ENCODE results near the gene CAPZB.

CAPZB gene

DNA sequence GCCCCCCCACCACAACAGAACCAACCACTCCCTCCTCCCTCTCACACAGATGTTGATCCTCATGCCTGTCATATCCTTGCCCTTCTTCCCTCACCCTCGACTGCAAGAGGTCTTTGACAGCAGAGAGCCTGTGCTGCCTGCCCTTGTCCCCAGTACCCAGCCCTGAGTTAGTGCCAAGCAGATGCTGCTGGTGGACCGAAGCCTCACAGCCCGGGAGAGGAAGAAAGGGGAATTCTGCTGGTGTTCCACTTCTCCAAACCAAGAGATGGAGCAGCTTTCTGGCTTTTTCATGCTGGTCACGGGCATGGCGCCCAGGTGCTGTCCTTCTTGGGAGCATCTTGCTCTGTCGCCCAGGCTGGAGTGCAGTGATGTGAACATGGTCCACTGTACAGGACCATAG, 104.1 kb downstream of the CAPZB start:
- no peak for FAIRE-seq

DNA sequence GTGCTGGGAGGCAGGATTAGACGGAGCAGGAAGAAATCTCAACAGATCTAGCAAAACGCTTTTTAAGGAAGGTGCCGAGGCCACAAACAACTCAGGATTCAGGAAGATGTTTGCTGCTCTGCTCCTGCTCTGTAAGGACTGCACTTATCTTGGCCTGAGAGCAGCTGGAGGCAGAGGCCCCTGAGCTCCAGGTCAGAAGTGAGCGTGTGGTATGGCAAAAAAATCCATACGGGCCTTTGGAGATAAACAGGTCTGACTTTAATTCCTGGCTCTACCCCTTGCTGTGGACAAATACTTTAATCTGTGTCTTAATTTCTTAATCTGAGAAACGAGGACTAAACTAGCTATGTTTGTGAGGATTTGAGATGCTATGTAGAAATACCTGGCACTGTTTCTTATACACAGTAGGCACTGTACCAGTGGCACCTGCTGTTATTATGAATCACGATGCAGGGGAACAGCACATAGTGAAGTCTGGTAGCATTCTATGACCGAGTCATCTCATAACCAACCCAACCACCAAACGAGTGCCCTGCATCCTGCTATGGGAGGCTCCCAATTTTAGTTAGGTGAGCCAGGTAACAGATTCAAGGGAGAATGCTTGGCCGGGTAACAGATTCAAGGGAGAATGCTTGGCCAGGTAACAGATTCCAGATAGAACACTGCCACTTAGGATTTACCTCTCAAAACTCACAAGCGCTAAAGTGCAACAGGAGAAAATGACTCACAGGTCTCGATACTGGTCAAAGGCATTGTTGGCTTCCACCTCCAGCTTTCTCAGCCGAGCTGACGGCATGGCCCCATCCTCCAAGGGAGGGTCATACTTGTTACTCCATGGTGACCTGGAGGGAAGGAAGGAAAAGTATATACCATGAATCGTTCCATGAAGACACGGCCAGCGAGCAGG, 107.3 kb downstream of the CAPZB start:
- FAIRE-seq: no peak

DNA sequence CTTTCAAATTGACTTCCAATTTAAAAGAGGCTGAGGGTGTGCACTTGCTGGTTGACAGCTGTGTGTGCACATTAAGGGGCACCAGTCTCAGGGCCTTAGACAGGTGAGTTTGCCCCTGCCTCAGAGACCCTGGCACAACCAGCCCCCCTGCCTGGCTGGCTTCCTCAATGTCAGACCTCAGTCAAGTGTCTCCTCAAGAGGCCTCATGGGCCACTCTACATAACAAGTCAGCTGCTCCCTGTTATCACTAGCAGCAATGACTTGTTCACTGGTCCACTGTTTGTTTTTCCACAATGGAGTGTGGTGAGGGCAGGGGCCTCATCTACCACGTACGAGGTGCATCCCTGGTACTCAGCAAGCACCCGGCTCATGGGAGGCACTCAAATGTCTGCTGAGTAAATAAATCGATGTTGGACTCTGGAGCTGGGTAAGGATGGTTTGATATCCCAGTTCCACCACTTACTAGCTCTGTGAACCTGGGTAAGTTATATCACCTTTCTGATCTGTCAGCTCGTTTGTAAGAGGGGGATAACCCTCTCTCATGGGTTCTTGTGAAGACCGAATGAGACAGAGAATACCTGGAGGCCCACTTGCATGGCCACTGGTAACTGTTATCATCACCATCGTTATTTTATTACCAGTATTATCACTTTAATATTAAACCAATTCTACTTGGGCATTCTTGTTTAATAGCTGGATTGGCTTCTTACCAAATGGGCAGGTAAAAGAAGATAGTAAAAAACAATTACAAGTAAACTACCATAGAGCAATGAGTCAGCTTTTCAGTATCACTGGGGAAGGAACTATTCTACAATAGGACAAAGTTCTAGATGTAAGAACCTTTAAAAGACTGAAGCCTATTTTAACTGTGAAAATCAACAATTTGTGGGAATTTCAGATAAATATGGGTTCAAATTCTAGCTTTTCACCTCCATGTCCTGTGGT, 108.6 kb downstream of the CAPZB start:
- FAIRE-seq: no peak

DNA sequence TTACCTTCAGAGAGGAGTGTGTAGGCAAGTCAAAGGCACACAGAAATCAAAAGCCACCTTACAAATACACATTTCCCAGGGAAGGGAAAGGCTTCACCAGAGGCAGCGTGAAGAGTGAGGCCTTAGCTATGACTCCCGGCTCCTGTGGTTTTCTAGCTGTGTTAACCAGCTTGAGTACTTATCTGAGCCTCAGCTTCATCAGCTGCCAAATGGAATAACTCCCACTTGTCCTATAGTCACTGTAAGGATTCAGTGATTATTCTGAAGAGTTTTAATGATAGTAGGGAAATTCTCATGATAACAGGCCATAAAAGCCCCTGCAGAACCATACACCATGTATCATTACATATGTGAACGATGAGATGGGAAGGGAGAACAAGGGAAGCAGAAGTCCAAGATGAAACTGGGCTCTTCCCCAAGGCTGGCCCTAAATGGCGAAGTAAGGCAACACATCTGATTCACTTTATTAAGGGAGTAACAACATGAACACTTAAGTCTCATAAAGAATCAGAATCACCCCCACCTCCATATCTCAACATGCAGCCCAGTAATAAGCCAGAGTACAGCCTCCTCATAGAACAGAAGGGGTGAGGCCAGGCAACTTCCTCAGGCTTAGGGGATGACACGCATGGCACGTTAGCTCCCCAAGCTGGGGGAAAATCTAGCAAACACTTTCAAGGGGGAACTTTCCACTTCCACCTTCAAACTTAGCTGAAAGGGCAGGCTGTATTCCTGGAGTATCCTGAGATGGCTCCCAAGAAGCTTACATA, 109.5 kb downstream of the CAPZB start:
- no peak for FAIRE-seq

DNA sequence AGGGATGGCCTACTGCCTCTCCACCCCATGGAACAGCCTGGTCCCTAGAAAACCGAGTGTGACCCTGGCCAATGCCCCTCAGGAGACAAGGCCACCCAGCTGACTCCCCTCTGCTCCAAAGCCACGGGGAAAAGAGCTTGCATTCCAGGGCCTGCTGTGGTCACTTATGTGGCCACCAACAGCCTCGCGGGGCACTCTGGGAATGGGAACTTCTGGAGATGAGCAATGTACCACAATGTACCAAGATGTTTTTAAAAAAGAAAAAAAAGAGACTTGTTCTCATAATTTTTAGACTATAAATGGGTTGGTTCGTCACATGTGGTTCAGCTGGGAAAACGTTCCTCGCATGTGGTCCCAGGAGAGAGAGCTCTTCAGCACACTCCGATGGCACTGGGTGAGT, 110.4 kb downstream of the CAPZB start:
- no peak for FAIRE-seq

DNA sequence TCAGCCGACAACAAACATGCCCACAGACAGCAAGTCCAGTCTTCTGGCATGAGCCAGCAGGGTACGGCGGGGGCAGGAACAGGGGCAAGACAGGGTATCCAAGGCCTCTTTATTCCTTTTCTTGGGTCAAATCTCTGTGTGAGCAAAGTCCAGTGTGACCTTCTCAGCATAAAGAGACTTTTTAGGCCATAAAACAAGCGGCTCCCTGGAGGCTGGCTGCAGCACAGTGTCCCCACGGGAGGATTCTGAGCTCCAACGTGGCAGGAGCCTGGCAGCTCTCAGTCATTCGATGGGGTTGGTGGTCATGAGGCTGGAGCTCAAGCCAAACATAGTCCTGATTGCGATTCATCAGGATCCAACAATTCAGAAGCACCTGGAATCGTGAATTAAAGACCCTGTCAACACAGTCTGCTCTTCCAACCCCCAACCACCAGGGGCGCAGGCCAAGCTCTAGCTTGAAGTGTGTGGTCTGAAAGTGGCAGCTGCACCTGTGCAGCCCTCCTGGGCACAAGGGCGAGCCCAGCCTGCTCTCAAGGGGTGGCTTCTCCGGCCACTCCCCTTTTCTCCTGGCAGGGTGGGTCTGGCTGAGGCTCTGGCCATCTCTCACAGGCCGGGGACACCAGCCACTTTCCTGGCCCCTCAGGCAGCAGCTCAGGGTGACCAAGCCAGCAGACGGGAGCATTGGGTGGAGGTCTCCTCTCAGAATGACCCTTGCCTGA, 111.1 kb downstream of the CAPZB start:
- no peak for FAIRE-seq

DNA sequence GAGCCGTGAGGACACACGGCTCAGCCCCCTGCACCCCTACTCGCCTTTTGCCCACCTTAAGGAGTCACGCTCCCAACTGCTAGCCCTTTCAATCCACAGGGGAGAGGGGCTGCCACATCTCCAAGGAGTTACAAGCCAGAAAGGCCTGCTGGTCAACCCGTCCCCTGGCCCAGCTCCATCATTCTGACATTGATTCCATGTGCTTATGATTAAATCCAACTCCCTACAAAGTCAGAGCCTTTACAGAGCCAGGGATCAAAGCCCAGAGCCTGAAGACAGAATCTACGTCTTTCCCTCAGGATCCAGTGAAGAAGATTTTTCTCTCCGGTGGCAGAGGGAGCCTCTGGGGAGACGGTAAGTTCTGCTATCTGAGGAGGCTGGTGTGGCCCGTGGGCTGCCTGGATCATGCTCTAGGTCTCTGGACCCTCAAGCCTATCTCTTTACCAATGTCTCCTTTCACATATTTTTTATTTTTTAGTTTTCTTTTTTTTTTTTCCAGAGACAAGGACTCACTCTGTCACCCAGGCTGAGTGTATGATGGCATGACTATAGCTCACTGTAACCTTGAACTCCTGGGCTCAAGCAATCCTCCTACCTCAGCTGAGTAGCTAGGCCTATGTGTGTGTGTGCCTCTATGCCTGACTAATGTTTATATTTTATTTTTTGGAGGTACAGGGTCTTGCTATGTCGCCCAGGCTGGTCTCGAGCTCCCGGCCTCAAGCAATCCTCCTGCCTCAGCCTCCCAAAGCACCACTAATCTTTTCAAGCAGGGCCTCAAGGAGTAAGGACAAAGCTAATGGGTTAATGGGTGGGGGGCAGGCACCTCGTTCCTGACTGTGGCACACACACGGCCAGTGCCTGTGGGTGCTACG, 111.9 kb downstream of the CAPZB start:
- no peak for FAIRE-seq

DNA sequence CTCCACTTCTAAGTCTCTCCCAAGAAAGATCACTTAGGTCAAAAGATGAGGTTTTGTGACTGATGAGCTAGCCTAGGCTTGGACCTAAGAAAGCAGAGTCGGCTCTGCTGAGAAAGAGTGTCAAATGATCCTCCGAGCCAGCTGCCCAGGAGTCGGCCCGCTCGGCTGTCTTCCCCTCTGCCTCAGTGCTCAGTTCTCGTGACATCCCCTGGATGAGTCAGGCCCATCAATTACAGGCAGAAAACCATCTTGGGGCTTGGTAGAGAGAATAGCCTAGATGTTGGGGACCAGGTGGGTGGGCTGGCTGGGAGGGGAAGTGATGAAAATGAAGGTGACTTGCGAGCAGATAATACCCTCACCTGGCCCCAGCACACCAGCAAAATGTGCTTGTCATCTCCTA, 112.7 kb downstream of the CAPZB start:
- FAIRE-seq: no peak

DNA sequence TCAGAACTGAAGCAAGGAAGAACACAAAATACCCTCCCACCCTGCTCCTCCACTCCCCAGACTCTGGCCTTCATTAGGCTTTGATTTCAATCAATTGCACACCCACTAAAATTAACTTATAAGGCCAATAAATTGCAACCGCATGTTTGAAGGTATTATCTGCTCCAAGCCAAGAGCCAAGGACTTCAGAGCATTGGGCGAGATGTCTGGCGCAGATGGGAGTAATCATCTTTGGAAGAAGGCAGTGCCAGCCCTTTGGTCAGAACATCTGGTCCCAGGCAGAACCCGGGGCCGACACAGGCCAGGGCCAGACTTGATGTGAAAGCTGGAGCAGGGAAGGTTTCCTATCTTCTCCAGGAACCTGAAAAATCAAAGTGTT, 113.2 kb downstream of the CAPZB start:
- no peak for FAIRE-seq

DNA sequence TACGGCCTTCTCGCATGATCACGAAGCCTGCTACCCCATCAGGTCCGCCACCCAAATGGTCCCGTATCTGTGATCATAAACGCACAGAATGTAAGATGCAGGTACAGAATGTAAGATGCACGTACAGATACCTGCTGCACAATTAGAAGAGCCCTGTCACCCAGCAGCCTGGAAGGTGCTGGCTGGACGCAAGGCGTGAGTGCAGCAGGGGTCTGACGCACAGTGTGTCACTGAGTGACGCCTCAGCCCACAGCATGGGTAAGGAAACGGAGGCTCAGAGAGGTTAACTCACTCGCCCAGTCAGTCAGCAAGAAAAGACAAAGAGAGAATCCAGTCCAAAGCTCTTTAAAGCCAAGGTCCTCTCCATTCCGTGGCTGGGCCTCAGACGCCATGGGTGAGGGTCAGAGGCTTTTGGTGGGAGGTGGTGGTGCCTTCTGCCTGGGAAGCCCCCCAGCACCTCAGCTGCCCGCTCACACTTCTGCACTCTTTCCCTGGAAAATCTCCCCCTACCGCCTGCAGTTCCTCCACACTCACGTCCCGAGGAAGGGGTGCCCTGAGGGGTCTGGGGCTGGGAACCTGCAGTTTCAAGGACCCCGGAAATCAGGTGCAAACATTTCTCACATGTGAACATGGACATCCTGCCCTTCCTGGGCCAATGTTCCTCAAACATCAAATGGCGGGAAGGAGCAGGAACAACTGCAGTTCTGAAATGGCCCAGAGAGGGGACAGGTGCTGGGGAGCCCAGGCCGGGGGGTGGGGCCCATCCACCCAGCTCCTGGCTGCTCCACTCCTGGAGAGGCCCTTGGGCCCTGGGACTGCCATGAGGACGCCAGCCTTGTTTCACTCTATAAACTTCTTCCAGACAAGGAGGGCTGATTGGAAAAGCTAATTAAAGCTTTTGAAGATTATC, 113.9 kb downstream of the CAPZB start:
- FAIRE-seq: no peak

DNA sequence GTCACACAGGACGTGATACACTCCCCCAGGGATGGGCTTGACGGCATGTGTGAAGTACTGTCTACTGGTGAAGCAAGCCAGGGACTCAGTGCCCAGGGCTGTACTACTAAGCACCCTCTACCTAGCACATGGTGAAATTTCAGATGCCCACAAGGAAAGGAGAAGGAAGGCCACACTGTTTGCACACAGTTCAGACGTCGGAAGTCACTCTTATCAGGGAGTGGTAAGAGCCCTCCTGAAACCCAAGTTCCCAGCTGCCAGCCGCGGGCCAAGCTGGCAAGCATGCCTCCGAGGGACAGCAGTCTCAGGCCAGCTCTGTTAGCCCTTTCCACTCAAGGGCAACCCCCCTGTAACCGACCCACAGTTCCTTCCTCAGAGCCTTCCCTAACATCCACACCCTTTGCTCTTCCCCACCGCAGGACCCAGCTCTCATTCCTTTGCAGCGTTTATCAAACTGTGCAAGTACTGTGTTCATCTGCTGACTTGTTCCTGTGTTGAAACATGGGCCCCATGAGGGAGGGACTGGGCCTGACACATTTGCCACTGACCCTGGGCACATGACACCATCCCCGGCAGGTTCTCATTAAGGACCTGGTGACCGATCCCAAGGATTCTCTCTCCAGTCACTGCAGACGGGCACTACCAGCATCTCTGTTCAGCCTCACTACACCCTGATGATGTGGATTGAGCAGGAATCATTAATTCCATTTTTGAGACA, 114.7 kb downstream of the CAPZB start:
- no peak for FAIRE-seq

DNA sequence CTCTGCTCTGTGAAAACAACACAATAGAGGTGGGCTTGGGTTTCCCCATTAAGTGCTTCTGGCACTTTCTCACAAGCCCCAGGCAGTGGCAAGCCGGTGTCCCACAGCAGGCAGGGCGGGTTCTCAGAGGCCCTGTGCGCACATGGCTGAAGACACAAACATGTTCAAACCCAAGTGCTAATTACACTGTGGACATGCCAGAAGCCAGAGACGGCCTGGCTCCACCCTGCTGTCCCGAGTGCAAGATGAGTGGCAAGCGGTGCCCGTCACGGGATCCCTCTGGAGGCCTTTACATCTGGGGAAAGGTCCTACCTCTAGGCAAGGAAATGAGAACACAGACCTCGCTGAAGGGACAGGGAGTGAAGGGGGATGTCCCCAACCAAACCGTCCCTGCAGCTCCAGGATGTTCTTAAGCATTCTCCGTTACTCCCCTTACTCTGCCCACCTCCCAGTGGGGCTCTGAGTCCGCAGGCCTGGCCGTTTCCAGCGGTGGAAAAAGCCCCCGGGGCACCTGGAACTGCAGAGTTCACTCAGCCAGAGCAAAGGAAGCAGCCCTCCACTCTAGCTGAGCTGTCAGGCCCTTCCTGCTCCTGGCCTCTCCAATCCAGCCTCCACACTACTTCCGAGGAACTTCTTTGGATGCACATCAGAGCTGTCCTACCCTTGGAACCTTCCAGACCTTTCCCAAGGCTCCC, 115.8 kb downstream of the CAPZB start:
- FAIRE-seq: no peak

DNA sequence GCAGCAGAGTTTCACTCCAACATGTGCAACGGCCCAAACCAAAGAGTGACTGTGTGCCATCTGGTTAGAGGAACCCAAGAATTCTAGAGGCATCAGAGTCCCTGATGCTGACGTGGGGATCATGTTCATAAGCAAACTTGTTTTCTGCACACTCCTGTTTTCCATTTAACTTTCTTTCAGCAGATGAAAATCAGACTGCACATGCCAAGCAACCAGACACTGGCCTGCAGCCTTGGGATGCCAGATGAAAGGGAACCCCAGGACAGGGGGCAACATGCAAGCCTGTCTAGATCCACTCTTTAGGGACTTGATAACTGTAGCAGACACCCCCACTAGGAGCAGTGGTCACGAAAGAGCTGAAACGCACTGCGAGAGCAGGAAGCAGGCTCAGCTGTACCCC, 116.4 kb downstream of the CAPZB start:
- FAIRE-seq: no peak

DNA sequence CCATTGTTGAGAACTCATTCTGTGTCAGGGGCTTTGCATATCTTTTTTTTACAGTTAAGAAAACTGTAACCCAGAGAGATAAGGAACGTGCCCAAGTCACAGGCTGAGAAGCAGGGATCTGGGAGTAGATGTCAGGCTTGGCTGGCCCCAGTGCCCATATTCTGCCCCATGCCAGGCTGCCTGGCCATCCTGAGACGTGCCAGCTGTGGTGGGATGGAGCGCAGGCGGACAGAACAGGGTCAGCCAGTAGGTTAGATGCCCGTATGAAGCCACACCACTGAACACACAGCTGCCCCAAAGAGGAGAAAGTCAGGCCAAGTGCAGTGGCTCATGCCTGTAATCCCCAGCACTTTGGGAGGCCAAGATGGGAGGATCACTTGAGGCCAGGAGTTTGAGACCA, 117.3 kb downstream of the CAPZB start:
- no peak for FAIRE-seq

DNA sequence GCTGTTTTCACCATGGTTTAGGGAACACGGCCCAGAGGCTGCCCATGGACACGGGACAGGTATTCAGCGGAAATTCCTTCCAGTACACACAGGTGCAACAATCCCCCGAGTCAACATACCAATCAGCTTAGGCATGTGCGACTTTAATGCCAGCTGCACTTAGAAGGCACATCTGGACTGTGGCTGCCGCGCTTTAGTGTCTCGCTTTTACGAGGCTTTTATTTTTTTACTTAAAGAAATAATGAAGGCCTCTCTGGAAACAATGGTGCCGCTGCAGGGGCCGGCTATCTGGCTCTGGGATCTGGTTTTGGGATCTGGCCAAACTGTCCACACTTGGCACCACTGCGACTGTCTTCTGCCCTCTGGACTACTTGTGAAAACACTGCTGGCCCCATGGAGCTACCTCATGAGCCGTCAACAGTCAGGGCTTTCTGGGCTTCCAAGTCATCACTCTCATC, 117.7 kb downstream of the CAPZB start:
- no peak for FAIRE-seq

DNA sequence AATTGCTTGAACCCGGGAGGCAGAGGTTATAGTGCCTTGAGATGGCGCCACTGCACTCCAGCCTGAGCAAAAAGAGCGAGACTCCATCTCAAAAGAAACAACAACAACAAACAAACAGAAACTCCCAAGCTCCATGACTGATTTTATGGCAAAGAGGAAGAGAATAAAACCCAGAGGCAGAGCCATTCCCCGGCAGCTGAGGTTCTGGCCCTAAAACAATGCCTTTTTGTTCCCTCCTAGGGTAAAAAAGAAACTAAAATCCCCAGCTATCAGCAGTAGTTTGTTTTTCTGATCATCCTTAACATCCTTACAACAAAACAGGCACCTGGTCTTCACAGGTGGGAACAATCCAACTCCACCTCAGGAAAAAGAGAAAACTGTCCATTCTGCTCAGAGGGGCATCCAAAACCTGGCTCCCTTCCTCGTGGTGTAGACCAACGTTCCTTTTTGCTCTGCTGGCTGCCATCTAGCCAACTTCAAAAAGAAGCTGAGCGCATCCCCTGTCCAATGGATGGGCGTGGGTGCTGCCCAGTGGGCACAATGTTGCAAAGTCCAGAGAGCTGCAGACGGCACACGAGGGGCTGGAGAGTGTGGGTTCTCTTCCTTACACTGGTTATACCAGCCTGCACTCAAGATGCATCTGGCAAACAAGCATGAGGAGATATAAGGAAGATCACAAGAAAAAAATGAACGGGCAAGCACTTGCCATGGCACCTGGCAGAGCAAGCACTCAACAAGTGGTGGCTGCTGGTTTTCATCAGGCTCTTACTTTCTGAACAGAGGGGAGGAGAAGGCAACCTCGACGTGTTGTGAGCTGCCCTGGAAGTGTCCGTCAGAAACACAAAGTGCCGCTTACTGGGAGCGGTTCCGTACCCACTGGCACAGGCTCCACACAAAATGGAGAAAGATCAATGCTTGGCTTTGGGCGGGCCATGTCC, 118.5 kb downstream of the CAPZB start:
- FAIRE-seq: no peak

DNA sequence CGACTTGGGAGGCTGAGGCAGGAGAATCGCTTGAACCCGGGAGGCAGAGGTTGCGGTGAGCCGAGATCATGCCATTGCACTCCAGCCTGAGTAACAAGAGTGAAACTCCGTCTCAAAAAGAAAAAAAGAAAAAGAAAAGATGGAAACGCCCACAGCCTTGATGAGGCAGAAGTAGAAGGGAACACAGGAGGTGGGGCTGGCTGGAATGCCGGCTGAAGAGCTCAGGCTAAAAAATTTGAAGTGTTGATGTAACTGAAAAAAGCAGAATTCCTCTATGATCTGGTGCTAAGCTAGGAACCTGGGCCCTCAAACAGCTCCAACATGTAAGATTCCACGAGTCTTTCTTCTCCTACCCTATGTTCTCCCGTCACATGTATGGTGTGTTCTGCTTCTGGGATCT, 119.6 kb downstream of the CAPZB start:
- no peak for FAIRE-seq

Measured in A204.1 (cell line).